ENCODE measurements around the gene FGD3.

GRCh38 chr9:92982130-92982529 is 34.8 kb downstream of the FGD3 start:
- no peak for TF ChIP-seq POLR2A (IDR thresholded peaks at IDR 0.05)
- TF ChIP-seq, protein P1, sequence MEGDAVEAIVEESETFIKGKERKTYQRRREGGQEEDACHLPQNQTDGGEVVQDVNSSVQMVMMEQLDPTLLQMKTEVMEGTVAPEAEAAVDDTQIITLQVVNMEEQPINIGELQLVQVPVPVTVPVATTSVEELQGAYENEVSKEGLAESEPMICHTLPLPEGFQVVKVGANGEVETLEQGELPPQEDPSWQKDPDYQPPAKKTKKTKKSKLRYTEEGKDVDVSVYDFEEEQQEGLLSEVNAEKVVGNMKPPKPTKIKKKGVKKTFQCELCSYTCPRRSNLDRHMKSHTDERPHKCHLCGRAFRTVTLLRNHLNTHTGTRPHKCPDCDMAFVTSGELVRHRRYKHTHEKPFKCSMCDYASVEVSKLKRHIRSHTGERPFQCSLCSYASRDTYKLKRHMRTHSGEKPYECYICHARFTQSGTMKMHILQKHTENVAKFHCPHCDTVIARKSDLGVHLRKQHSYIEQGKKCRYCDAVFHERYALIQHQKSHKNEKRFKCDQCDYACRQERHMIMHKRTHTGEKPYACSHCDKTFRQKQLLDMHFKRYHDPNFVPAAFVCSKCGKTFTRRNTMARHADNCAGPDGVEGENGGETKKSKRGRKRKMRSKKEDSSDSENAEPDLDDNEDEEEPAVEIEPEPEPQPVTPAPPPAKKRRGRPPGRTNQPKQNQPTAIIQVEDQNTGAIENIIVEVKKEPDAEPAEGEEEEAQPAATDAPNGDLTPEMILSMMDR (IDR thresholded peaks at IDR 0.05) = no peak

All from testis (tissue), 2 donors.